DMS 273 (cell line): ENCODE data around the gene CLN6.
A peak's percentile ranks its signal among the peaks of the same experiment; 100 is the strongest.
"Not testable (repeated sequence)": the region's sequence is repeated elsewhere in the genome, so short reads cannot be mapped to it uniquely, and the experiment has no call there.

Source experiments
- DNase-seq: peaks from one replicate; lab custom pipeline; 2025; ENCODE audit not compliant: unreplicated experiment; lab: John Stamatoyannopoulos, UW

The CLN6 gene

GRCh38 chr15:68224108-68224507 is 5.4 kb downstream of the CLN6 start:
- DNase-seq, result no peak

DNA sequence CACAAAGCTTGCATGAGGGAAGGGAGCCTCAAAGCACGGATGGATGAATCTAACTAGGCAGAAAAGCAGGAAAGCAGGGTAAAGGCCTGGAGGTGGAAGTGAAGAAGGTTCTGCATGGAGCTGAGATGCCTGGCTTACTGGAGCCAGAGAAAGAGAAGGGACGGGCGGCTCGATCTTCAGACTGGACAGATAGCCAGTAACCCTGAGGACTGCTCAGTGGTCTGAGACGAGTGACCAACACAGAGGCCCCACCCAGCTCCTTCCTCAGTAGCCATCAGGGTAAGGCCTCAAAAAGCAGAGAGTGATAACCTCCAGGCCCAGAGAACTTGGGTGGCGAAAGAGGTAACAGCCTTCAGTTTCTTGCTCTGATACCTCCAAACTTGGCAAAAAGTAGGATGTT is 6.4 kb downstream of the CLN6 start:
- no peak for DNase-seq

- not testable (repeated sequence) for DNase-seq
Measured at GRCh38 chr15:68222432-68222743, 7.1 kb downstream of the CLN6 start.

DNA sequence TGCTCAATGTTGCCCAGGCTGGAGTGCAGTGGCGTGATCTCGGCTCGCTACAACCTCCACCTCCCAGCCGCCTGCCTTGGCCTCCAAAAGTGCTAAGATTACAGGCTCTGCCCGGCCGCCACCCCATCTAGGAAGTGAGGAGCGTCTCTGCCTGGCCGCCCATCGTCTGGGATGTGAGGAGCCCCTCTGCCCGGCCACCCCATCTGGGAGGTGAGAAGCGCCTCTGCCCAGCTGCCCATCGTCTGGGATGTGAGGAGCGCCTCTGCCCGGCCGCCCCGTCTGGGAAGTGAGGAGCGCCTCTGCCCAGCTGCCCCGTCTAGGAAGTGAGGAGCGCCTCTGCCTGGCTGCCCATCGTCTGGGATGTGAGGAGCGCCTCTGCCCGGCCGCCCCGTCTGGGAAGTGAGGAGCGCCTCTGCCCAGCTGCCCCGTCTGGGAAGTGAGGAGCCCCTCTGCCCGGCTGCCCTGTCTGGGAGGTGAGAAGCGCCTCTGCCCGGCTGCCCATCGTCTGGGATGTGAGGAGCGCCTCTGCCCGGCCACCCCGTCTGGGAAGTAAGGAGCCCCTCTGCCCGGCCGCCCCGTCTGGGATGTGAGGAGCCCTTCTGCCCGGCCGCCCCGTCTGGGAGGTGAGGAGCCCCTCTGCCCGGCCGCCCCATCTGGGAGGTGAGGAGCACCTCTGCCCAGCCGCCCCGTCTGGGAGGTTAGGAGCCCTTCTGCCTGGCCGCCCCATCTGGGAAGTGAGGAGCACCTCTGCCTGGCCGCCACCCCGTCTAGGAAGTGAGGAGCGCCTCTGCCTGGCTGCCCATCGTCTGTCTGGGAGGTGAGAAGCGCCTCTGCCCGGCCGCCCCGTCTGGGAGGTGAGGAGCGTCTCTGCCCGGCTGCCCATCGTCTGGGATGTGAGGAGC is 7.7 kb downstream of the CLN6 start:
- DNase-seq, result not testable (repeated sequence)

GRCh38 chr15:68220967-68221366 is 8.6 kb downstream of the CLN6 start:
- DNase-seq, result no peak

- no peak for DNase-seq
Measured at GRCh38 chr15:68220489-68220888, 9.0 kb downstream of the CLN6 start.

DNA sequence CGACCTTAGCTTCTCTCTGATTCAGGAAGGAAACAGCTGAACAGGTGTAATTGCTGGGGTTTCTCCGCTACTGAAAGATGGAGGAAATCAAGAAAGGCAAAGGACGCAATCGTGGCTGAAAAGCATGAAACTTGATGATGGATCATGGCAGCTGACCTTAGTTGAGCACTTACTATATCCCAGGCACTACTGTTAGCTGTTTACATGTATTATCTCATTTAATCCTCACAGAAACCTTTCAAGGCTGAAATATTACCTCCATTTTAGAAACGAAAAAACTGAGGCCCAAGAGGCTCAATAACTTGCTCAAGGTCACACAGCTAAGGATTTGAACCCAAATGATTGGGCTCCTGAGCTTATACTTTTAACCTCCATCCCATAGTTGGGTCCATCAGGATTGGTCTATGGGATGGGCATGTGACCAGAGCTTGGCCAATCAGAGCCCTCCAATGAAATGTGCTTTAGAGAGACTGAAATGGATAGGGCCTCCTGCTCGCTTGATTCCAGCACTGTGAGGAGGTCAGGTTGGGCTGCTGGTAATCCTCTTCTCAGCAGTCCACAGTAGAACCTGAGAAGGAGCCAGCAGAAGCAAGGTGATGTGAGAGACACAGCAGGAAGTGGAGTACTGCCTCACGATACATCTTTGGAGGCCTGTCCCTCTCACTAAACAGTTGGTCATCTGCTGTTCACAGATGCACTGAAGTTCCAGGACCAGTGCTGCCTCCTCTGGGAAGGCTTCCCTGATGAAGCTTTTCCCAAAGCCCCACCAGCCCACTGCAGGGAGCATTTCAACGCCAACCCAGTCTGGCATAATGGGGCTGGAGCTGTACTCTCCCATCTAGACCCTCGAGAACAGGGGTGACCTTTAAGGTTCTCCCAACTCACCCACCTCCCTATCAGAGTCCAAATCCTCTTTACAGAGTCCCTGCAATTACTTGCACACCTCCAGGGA is 10.4 kb downstream of the CLN6 start:
- no peak for DNase-seq

- no peak for DNase-seq
Measured at GRCh38 chr15:68218331-68218730, 11.2 kb downstream of the CLN6 start.

- no peak for DNase-seq
Measured at GRCh38 chr15:68217341-68217740, 12.2 kb downstream of the CLN6 start.

- DNase-seq, result no peak
Measured at GRCh38 chr15:68214838-68215254, 14.7 kb downstream of the CLN6 start.

GRCh38 chr15:68213991-68214837 is 15.3 kb downstream of the CLN6 start:
- DNase-seq, result no peak

DNA sequence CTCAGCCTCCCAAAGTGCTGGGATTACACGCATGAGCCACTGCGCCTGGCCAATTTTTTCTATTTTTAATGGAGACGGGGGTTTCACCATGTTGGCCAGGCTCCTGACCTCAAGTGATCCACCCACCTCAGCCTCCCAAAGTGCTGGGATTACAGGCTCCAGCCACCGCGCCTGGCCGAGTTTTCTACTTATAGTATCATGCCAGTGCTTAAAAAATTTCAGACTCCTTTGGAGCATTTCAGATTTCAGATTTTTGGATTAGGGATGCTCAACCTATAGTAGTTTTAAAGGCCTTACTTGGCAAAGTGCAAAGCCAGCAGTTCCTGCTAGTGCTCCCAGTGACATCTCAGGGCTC is 16.1 kb downstream of the CLN6 start:
- DNase-seq, result not testable (repeated sequence)

GRCh38 chr15:68211656-68212320 is 17.7 kb downstream of the CLN6 start:
- DNase-seq, result no peak

DNA sequence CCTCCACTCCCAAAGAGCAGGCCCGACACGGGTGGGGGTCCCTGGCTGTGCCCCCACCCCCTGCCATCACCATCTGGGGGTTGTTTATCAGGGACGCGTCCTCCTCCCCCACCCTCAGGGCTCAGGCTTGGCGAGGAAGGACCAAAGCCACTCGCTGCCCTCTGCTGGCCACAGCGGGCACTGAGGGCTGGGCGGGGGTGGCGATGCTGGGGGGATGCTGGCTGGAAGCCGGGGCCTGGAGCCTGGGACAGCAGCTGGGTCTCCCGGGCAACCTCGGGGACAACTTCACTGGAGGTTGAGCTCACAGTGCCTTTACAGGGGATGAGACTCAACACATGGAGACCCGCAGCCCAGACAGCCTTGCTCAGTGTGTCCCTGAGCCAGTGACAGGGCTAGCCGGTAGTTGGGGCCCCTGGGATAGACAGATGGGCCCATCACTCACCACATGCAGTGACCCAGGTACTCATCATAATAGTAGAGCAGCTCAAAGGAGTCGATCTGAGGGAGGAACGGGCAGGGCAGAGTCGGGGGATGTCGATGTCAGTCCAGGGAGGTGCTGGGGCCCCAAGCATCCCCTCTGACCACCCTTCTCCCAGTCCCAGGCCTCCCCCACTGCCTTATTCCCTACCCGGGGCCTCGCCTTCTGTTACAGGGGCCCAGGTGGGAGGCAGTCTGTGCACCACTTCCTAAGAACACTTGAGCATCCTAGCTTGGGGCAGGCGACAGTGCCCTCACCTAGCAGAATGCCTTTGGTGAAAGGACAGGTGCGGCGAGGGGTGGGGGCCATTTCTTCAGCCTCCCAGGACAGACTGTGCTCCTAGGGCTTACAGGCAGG is 18.5 kb downstream of the CLN6 start:
- DNase-seq, result peak; percentile 83

GRCh38 chr15:68210409-68210756 is 19.1 kb downstream of the CLN6 start:
- no peak for DNase-seq

DNA sequence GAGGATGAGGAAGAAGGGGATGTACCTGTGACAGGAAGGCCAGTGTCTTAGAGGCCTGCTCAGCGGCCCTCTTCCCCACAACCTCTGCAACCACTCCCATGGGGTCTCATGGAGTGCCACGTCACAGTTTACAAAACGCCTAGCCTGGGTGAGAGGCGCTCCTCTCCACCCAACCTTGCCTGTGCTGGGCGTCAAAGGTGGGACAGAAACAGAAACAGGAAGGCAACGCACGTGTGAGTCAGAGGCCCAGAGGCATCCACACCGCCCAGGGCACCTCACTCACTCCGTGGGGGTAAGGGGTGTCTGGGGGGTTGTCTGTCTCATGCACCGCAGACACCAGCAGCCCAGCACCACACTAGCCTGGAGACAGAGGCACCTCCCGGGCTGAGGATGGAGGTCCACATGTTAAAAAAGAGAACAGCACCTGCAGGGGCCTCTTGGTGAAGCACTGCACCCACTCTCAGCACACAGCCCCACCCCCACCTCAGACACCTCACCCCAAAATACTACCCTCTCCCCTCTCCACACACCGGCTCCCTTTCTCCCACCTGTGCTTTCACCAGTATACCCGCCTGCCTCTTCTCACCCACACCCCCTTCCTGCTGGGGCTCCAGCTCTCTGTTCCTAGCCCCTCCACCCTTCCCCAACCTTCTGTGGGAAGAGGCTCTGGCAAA is 19.7 kb downstream of the CLN6 start:
- DNase-seq, result no peak

DNA sequence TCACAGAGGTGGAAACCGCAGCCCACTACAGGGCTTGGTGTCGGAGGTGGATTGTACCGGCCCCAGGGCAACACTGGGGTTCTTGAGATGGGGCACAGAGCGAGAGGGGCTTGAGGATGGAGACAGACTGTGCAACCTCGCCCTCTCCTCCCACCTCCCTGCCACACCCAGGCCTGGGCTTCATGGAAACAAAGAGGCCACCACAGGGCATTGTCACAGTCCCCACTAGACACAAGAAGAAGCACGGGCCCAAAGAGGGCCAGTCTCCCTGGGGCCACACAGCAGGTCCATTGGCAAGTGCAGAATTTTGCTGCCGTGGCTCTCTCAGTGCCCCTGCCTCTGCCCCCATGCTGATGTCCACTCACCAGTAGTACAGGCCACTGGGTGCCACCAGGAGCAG is 20.3 kb downstream of the CLN6 start:
- DNase-seq, result no peak

DNA sequence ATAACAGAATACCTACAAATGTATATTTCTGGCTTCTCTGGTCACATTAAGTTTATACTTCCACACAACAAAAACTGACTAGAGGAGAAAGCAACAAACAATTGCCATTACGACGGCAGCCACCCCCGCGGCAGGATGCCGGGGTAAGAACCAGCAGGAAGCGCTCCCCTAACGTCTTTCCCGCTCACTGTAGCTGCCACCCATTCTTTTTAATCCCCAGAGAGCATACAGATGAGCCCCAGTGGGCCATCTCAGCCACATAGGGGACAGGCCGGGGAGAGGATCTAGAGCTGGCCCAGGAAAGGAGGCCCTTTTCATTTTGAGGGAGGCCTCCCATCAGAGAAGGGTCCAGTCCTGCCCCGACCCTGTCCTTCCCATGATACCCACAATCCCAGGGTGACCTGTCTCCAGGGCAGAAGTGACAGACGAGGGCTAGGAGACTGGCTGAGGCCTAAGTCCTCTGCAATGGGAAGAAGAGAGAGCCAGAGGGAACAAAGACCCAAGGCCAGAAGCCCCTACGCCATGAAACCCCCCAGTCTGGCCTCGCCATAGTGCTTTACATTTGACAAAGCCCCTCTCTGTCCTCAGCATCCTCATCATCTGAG is 20.8 kb downstream of the CLN6 start:
- DNase-seq, result no peak

- DNase-seq, result no peak
Measured at GRCh38 chr15:68208136-68208535, 21.4 kb downstream of the CLN6 start.
